IPS DF 4.7 (cell line): Measurements from ENCODE around the gene FILIP1L.

ENCODE experiments used
- DNase-seq: peaks from one replicate; pipeline ENCODE4 v3.0.0-alpha.2; 2013; ENCODE audit warnings: low spot score; ENCODE audit errors: extremely low read depth

Gene FILIP1L

DNA sequence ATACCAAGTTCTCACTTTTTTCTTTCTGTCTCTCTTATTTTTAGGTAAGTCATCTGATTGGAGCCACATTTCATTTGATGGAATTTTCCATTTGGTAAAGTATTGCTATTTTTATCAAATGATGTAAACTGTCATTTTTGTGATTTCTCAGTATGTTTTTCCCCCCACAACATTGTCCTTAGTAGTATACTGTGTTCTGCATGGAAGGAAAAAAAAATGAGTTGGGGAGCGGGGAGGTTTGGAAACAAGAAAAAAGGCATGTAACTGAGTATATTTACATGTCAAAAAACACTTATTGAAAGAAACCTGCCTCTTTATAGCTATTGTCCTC, 104.2 kb downstream of the FILIP1L start:
- no peak for DNase-seq

DNA sequence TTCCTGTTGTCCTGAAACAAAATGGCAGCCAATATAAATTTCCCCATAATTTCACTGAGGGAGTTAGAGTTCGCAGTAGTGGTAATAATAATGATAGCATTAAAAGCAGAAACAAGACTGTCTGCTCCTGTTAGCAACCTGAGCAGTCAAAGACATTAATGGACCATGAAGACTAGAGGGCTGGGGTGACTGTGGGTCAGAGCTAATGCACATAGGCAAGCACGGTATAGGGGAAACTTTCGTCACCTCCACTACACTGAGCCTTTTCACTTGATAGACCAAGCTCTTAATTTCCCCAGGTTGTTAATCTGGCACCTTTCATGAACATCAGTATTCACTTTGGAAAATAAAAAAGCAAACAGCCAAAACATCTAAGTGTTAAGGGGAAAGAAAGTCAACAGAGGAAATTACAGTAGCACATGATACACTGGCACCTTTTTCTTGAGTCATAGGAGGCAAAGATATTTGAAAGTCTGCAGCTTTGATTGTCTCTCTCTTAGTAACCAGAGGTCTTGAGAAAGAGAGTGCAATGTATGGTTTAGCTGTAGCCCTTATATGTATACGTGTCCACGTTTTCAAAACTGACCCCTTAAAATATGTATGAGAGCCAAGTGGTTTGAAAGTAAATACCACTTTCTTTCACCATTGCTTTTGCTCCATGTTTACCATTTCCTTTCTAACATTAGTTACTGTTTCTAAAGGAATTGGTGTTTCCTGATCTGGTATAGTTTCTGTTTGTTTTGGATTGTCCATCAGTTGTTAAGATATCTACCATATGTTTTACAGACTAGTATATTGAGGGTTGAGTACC, 104.8 kb downstream of the FILIP1L start:
- no peak for DNase-seq

GRCh38 chr3:100008081-100008698, 106.1 kb downstream of the FILIP1L start:
- no peak for DNase-seq

DNA sequence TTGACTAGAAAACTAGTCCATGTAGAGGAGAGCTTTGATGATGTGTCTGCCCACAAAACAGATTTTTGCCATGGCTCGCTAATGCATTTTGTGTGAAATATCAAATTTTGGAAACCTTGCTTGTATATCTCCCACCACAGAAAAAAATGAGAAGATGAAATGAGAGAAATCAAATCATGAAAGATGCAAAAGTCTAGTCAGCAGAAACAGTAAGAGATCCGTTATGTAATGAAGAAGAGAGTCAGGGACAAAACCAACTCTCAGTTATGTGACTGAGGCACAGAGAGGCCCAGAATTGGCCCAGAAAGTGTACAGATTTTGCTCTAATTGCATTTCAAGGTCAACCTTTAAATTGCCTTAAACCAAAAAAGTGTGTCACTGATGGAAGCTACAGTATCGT, 107.0 kb downstream of the FILIP1L start:
- DNase-seq = no peak

DNA sequence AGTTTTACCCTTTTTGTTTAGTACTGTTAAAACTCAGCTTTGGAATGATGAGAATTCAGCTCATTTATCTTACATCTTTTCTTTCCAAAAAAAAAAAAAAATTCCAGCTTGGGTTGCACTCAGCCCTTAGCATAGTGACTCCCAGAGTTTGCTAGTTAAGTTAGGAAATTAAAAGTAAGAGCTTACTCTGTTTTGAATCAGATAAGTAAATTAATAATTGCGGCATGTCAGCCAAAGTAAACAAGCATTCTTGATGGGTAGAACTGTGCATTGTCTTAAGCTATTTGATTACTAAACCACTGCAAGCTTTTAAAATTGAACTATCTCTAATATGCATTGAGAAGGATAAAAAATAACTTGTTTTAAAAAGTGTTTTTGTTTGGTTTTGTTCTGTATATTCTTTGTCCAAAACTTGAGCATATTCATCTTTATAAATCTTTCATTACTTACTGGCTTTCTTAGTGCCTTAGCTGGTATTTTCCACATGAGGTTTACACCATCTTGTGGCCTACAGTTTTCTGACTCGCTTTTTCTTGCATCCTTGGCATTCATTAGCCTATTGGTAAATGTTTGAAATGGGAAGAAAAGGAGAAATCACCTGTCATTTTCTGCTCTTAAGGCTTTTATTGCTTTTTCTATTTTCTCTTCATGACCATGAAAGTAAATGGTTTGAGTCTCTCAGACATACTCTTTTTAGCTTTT, 107.6 kb downstream of the FILIP1L start:
- DNase-seq = no peak

GRCh38 chr3:100005665-100006393, 108.5 kb downstream of the FILIP1L start:
- DNase-seq = no peak

GRCh38 chr3:100004931-100005330, 109.4 kb downstream of the FILIP1L start:
- DNase-seq = no peak

DNA sequence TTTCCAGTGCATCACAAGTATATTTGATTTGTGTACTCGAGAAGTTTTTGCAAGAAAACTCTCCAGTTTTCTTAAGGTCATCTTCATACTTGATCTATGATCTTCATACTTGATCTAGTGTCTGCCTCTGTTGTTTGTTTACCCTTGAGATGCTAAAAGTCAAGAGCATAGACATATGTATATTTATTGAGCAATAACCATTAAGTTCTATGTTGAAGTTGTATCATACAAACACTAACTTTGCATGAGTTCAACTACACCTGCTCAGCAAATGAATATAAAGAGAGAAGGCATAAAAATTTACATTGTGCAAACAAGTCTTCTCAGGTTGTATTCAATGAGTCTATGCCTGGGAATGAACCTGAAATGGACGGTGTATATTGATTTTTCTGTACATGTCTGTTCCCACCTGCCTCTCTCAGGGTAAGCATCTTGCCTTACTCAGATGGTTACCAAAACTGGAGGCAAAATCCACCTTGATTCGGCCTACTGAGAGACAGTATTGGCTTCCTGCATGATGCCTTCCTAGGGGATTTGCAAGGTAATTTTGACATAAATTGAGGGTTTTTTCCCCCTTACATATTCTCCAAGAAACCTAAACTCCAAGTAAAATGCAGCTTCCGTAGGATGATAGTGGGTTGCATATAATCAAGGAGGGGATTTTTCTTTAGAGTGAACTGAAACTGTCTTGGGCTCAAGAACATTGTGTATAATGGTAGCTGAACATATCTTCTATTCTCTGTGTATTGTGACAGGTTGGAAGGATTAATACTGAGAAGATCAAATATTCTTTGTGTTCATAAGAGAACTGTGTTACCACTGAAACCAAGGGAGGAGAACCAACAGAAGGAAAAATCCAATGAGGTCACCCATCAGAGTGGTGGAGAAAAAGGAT, 110.4 kb downstream of the FILIP1L start:
- DNase-seq = no peak

GRCh38 chr3:100002599-100003350, 111.5 kb downstream of the FILIP1L start:
- DNase-seq = no peak

DNA sequence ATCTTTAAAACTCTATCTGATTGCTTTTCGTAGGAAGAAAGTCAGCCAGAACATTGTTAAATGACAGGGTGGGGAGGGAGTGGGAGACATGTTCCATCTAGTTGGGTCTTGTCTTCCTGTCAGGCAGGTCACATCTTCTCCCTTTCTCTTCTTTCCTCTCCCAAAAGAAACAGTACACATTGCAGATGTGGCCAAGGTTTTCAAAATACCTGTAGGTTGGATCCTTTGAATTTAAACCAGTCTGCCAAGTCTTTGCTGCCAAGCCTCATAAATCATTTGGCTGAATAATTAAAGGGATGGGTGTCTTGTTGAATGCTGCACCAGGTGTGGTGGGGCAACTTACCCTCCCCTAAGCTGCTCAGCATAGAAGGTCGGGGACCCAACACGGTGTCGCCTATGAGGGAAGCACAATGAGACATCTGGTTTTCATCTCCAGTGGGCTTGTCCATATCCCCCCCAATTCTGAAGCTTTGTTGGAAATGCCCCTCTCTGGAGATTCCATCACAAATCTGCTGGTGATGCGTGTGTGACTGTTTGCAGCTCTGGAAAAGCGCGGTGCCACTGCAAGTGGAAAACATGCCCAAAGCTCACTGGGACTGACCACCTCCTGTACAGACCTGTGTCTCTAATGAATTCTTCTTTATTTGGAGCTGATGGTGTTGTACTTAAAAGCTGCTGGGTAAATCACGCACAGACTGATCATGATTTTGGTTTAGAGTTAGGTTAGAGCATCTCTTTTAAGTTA, 112.6 kb downstream of the FILIP1L start:
- DNase-seq = no peak

- DNase-seq = no peak
Observed at GRCh38 chr3:100001083-100001482, 113.2 kb downstream of the FILIP1L start.

GRCh38 chr3:99999536-99999935, 114.8 kb downstream of the FILIP1L start:
- DNase-seq = no peak

GRCh38 chr3:99997293-99997692, 117.0 kb downstream of the FILIP1L start:
- DNase-seq = no peak

- no peak for DNase-seq
Observed at GRCh38 chr3:99990179-99990578, 124.1 kb downstream of the FILIP1L start.

- DNase-seq = no peak
Observed at GRCh38 chr3:99984668-99985067, 129.6 kb downstream of the FILIP1L start.

GRCh38 chr3:99984139-99984538, 130.2 kb downstream of the FILIP1L start:
- DNase-seq = no peak

- DNase-seq = no peak
Observed at GRCh38 chr3:99982650-99983049, 131.7 kb downstream of the FILIP1L start.

GRCh38 chr3:99981138-99981537, 133.2 kb downstream of the FILIP1L start:
- DNase-seq = no peak

DNA sequence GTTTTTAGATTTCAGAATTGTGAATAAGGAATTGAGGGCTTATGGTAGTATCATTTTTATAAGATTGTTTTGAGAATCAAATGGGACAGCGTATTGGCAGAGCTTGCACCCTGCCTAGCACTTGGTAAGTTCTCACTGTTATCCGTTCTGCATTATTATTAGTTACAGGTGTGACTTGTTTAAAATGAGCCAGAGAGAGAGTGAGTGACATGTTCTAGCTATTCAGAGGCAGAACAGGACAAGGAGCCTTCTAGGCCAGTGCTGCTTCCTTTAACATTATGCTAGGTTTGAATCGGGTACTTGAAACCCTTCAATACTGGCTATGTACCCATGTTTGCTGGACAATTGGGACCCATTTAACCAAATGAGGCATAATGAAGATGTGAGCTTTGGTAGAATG, 133.7 kb downstream of the FILIP1L start:
- DNase-seq = no peak
